Fibroblast of lung (primary cell): Measurements from ENCODE around the gene CNTNAP5.

ENCODE experiments used
- EZH2 ChIP-seq: IDR thresholded peaks from 2 replicates; pipeline ENCODE4 v1.5.1; 2012; ENCODE audit warnings: low read length, control low read depth, mild to moderate bottlenecking; ENCODE audit errors: missing control alignments
- TF ChIP-seq, protein P1 (sequence below), 2 donors: IDR thresholded peaks in 1 of 2; conservative IDR thresholded peaks in 1 of 2; 1 replicate in 1 of 2; 2 replicates in 1 of 2; pipeline ENCODE4 v1.5.1; 2011 to 2012; ENCODE audit warnings: low read length in 2 of 2, control low read depth in 1 of 2, inconsistent platforms in 1 of 2, low read depth in 1 of 2, mild to moderate bottlenecking in 1 of 2

DNA sequence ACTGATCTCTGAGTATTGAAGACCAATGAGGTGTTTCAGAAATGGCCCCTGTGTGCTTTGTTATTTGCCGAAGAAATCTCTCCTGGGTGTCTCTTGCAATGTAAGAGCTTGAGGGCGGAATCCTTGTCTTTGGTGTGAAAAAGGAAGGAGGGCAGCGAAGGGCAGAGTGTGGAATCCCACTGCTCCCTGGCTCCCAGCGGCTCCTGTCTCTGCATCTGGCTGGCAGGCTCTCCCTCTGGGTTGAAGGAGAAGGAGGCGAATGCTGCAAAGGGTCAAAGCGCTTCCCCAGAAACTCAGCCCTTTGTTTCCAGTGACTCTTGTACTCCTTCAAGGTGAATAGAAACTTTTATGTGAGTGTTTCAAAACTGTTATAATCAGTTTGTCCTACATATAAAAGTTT, 457.5 kb downstream of the CNTNAP5 start:
- TF ChIP-seq, protein P1, sequence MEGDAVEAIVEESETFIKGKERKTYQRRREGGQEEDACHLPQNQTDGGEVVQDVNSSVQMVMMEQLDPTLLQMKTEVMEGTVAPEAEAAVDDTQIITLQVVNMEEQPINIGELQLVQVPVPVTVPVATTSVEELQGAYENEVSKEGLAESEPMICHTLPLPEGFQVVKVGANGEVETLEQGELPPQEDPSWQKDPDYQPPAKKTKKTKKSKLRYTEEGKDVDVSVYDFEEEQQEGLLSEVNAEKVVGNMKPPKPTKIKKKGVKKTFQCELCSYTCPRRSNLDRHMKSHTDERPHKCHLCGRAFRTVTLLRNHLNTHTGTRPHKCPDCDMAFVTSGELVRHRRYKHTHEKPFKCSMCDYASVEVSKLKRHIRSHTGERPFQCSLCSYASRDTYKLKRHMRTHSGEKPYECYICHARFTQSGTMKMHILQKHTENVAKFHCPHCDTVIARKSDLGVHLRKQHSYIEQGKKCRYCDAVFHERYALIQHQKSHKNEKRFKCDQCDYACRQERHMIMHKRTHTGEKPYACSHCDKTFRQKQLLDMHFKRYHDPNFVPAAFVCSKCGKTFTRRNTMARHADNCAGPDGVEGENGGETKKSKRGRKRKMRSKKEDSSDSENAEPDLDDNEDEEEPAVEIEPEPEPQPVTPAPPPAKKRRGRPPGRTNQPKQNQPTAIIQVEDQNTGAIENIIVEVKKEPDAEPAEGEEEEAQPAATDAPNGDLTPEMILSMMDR (conservative IDR thresholded peaks at IDR 0.05 in 1 of 2, IDR thresholded peaks at IDR 0.05 in 1 of 2; ENCODE audit: low read depth in 1 of 2, low read length in 2 of 2): no peak
- no peak for TF ChIP-seq EZH2
